ENCODE results near the gene GPR84. TPM values are rescaled to one million over a fixed set of nuclear protein-coding genes. Genes with fewer than 3 reads are reported as not detected.

Gene GPR84
- total and polyA plus RNA-seq, 12 donors, result 0.15 to 2.9 (median 0.32) TPM; not detected in 7

GRCh38 chr12:54349679-54350078 lies 14.6 kb downstream of the GPR84 start:
- Histone ChIP-seq H3K4me1 (peaks cover 0 to 38% (median 17%) of the 10 kb centered on the region in 9 donors), H3K9me3 (no peaks in the 10 kb centered on the region), H3K36me3 (peaks cover 0 to 76% (median 60%) of the 10 kb centered on the region in 9 donors), H3K27me3 (no peaks in the 10 kb centered on the region), H3K27ac (no peak overlapping the region), H3K4me3 (no peak overlapping the region)
- DNase-seq, result no peak
- intact Hi-C loops (cut with DNase I), result loop anchor here in 1 of 10 donors (10.0 kb wide), 1 partner anchor 335 kb away; no protein-coding TSS in a partner anchor
- TF ChIP-seq CTCF (IDR thresholded peaks at IDR 0.05), result no peak
- ATAC-seq, result no peak

- no peak for TF ChIP-seq CTCF (IDR thresholded peaks at IDR 0.05)
- H3K27ac ChIP-seq, result no peak overlapping the region
- H3K4me3 ChIP-seq, result no peak overlapping the region
- H3K27me3 ChIP-seq, result no peaks in the 10 kb centered on the region
- peaks cover 0 to 83% (median 67%) of the 10 kb centered on the region in 9 donors for H3K36me3 ChIP-seq
- 87 to 88% methylated on average over 4 of the region's 4 CpGs for WGBS, 2 donors
- DNase-seq (no peak), ATAC-seq (no peak)
- intact Hi-C loops (cut with DNase I), result no loop called here
- H3K9me3 ChIP-seq, result no peaks in the 10 kb centered on the region
- peaks cover 0 to 38% (median 17%) of the 10 kb centered on the region in 9 donors for H3K4me1 ChIP-seq
These were observed 15.2 kb downstream of the GPR84 start for GRCh38 chr12:54349036-54349435.

GRCh38 chr12:54341378-54342300 lies 22.6 kb downstream of the GPR84 start:
- no peak overlapping the region for H3K27ac ChIP-seq
- no peak overlapping the region for H3K4me3 ChIP-seq
- no peaks in the 10 kb centered on the region for H3K27me3 ChIP-seq
- ATAC-seq, result no peak
- WGBS, 2 donors, result 74 to 86% methylated on average over 9 of the region's 9 CpGs
- no peak for DNase-seq
- intact Hi-C loops (cut with DNase I), result no loop called here
- peaks cover 16 to 37% (median 27%) of the 10 kb centered on the region in 9 donors for H3K4me1 ChIP-seq
- no peak for TF ChIP-seq CTCF (IDR thresholded peaks at IDR 0.05)
- no peaks in the 10 kb centered on the region for H3K9me3 ChIP-seq
- H3K36me3 ChIP-seq, result peaks cover 0 to 78% (median 54%) of the 10 kb centered on the region in 9 donors

- no peak for TF ChIP-seq CTCF (IDR thresholded peaks at IDR 0.05)
- Histone ChIP-seq H3K36me3 (peaks cover 0 to 70% (median 46%) of the 10 kb centered on the region in 9 donors), H3K9me3 (no peaks in the 10 kb centered on the region), H3K4me1 (peaks cover 16 to 45% (median 30%) of the 10 kb centered on the region in 9 donors), H3K27ac (no peak overlapping the region), H3K27me3 (no peaks in the 10 kb centered on the region), H3K4me3 (no peak overlapping the region)
- ATAC-seq (no peak), DNase-seq (no peak)
- WGBS, 2 donors, result 89 to 91% methylated on average over 7 of the region's 7 CpGs
- intact Hi-C loops (cut with DNase I), result no loop called here
These were observed 23.4 kb downstream of the GPR84 start for GRCh38 chr12:54340846-54341245.
